GM19193 (cell line): Measurements from ENCODE around the gene ARRDC1.

Source experiments
- POLR2A ChIP-seq: IDR thresholded peaks from 4 replicates; pipeline ENCODE4 v1.6.1; 2011; ENCODE audit not compliant: insufficient read depth, insufficient read length; ENCODE audit errors: extremely low read depth

ARRDC1 gene

GRCh38 chr9:137580954-137581322, 24.5 kb upstream of the ARRDC1 start:
- TF ChIP-seq POLR2A: no peak

DNA sequence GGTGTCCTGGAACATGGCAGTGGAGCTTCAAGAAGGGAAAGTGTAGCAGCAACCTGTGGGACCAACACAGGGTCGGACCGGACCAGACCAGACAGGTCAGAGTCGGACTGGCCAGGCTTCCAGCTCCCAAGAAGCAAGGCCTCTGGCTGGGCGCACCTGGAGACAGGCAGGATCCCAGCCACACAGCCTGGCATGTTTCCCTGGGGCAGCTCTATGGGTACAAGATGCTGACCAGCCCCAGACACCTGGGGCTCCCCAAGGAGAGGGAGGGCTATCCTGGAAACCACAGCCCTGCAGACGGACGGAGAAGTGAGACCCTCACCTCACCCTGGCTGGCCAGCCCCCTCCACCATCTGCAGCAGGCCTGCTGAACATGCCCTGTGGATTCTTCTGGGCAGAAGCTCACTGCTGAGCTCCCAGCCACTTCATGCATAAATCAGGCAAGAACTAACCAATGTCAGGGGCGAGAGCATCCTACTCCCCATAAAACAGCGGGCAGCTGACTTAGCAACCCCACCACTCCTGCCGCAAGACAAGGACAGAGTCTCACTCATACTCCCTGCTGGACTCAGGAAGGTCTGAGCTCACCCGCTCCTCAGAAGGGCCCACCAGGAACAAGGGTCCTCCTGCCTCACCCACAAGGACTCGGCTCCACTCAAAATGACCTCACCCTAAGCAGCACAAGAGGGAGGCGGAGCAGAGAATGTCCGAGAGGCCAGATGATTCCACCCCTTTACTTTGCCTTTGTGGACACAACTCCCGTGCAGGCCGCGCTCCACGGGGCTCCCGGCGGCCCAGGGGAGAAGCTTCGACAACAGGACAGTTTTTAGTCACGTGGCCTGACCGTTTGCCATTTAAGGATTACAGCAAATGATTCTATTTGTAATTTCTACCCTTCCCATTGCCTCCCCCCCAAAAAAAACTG, 23.9 kb upstream of the ARRDC1 start:
- no peak for TF ChIP-seq POLR2A

- TF ChIP-seq POLR2A: no peak
Observed at GRCh38 chr9:137582286-137582860, 23.1 kb upstream of the ARRDC1 start.

- TF ChIP-seq POLR2A: no peak
Observed at GRCh38 chr9:137583347-137583746, 22.1 kb upstream of the ARRDC1 start.

- TF ChIP-seq POLR2A: no peak
Observed at GRCh38 chr9:137583957-137584356, 21.5 kb upstream of the ARRDC1 start.

DNA sequence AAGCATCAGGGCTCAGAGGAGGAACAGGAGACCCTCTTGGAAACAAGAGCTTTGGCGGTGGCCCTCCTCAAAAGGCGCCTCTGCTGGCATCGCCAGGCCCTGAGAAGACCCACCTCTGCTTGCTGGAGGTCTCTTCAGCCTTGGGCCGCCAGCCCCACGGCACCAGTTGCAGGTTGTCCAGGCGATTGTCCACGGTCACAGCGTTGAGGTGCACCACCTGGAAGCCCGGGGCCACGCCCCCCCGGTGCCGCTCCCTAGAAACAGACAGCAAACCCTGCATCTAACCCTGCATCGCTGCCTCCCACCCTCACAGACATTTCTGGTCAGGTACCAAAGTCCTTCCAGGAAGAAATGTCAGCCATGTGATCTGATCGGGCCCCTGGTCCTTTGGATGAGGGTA, 18.6 kb upstream of the ARRDC1 start:
- no peak for TF ChIP-seq POLR2A

- TF ChIP-seq POLR2A: no peak
Observed at GRCh38 chr9:137588311-137588710, 17.2 kb upstream of the ARRDC1 start.

- TF ChIP-seq POLR2A: no peak
Observed at GRCh38 chr9:137588891-137589290, 16.6 kb upstream of the ARRDC1 start.

DNA sequence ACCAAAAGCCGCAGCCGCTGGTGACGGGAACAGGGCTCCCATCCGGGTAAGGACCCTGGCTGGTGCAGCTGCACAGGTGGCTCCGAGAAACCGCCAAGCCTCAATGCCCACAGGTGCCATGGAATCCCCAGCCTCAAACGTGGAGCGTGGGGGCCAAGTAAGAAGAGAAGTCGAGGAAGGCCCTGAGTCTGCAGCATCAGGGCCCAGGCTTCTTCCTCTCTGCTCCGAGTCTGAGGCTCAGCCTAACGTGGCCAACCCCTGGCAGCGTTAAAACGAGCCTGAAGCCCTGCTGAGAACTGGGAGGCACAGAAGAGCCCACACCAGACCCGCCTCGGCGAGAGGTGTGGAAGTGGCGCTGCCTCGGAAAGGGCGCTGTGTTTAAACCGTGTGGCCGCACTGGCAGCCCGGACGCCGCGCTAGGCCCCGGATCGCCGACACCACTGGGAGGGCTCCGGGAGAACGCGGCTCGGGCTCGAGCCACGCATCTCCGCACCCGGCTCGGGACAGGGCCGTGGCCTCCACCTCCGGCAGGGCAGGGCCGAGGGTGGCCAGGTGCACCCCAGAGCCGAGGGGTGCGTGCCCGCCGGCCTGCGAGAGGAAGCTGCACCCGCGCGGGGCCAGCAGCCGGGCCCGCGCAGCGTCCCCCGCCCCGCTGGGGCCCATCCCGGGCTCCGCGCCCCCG, 15.9 kb upstream of the ARRDC1 start:
- TF ChIP-seq POLR2A: no peak

DNA sequence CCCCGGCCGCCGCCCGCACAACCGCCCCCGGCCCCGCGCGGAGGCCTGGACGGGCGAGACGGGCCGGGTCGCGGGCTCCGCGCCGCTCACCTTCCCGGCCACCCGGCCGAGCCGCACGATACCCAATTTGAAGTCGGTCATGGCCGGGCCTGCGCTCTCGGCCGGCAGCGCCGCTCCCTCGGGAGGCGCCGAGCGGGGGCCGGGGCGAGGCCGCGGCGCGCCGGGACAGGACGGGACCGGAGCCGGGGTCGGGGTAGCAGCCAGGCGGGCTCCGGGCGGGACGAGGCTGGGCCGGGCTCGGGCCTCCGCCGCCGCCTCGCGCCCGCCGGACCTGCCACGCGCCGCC, 15.4 kb upstream of the ARRDC1 start:
- TF ChIP-seq POLR2A: no peak

- TF ChIP-seq POLR2A: peak; percentile 40
Observed at GRCh38 chr9:137590469-137591383, 14.8 kb upstream of the ARRDC1 start, which contains the start of gene ZMYND19. Gene ZMYND19 (minus strand): TSS chr9:137590512. CDS start chr9:137590263, 249 bp downstream.

DNA sequence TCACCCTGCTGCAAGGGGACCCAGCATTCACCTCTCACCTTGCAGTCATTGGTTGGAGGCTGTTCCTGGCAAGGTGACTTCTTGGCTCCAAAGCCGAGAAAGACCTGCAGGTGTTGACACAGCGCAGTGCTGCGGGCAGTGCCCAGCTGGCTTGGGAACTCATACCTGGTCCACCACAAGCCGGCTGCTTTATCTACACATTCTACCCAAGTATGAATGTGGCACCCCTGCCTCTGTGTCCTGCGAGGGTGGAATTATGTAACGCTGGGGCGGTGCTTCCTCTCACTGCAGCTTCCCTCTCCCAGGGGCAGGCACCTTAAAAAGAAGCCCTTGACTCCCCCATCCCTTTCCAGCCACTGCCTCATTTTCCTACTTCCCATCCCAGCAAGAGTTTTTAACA, 12.7 kb upstream of the ARRDC1 start:
- TF ChIP-seq POLR2A: no peak

DNA sequence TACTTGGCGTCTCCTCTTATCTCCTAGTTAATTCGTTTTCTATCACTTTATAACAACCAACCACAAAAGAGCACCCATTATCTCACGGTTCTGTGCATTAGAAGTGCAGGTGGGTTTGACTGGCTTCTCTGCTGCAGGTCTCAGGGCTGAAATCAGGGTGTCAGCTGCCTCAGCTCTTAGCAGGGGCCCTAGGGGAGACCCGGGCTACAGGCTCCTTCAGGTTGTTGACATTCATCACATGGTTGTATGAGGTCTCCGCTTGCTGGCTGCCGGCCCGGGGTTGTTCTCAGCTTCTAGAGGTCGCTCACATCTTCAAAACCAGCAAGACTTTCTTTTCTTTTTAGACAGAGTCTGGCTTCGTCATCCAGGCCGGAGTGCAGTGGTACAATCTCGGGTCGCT, 12.3 kb upstream of the ARRDC1 start:
- no peak for TF ChIP-seq POLR2A

GRCh38 chr9:137598943-137599342, 6.5 kb upstream of the ARRDC1 start:
- TF ChIP-seq POLR2A: no peak

DNA sequence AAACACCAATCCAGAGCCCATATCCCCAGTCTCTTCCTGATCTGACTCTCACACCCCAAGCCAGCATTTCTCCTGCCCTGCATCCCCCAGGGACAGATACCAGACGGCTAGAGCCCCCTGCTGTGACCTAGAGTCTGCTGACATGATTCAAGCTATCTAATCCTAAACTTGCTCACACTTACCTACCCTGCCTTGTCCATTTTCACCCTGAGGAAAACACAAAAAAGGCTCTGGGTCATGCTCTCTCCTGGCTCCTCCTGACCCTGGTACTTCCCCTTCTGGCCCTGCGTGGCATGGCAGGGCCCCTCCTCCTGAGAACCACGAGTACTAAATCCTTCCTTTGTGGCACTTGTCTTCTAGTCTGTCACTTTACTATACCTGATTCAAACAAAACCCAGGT, 2.8 kb upstream of the ARRDC1 start:
- TF ChIP-seq POLR2A: no peak
